Endothelial cell of umbilical vein (primary cell): ENCODE data around the gene POLR2B.

Source experiments
- EZH2 ChIP-seq: IDR thresholded peaks from 2 replicates; pipeline ENCODE4 v1.6.1; 2012; ENCODE audit warnings: borderline replicate concordance, low read depth, mild to moderate bottlenecking, moderate library complexity, low read length, inconsistent platforms; ENCODE audit not compliant: severe bottlenecking
- FOS ChIP-seq: IDR thresholded peaks from 2 replicates; pipeline ENCODE4 v1.6.1; 2011; ENCODE audit warnings: mild to moderate bottlenecking, low read length, moderate library complexity, borderline replicate concordance; ENCODE audit not compliant: insufficient read depth
- JUN ChIP-seq: IDR thresholded peaks from 2 replicates; pipeline ENCODE4 v1.6.1; 2011; ENCODE audit warnings: borderline replicate concordance, low read depth; ENCODE audit not compliant: insufficient read length, insufficient read depth
- POLR2A ChIP-seq: IDR thresholded peaks from 2 replicates; pipeline ENCODE4 v1.6.1; 2012; ENCODE audit warnings: low read depth, mild to moderate bottlenecking, control low read depth, low read length
- POLR2AphosphoS5 ChIP-seq: IDR thresholded peaks from 2 replicates; pipeline ENCODE4 v1.6.1; 2012; ENCODE audit warnings: low read depth, mild to moderate bottlenecking, control low read depth, low read length, moderate library complexity; ENCODE audit not compliant: insufficient read depth
- TF ChIP-seq, protein P1 (sequence below), 2 donors: IDR thresholded peaks; 1 replicate in 1 of 2; 2 replicates in 1 of 2; pipeline ENCODE4 v1.5.1; 2011; ENCODE audit warnings: low read length in 2 of 2, mild to moderate bottlenecking in 2 of 2, moderate library complexity in 2 of 2, control low read depth in 1 of 2, inconsistent platforms in 1 of 2, low read depth in 1 of 2; ENCODE audit not compliant: insufficient read depth in 1 of 2; ENCODE audit errors: extremely low read depth in 1 of 2

DNA sequence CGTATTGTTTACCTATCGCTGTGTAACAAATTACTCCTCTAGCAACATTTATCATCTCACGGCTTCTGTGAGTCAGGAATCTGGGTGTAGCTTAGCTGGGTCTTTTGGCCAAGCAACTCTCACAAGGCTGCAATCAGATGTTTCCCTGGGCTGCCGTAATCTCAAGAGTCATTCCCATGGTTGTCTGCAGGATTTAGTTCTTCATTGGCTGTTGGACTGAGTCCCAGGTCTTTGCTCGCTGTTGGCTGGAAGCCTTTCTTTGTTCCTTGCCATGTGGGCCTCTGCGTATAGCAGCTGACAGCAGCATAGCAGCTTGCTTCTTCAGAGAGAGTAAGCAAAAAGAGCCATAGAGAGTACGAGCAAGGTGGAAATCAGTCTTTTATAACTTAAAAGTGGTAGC is 16.8 kb downstream of the POLR2B start:
- TF ChIP-seq, protein P1, sequence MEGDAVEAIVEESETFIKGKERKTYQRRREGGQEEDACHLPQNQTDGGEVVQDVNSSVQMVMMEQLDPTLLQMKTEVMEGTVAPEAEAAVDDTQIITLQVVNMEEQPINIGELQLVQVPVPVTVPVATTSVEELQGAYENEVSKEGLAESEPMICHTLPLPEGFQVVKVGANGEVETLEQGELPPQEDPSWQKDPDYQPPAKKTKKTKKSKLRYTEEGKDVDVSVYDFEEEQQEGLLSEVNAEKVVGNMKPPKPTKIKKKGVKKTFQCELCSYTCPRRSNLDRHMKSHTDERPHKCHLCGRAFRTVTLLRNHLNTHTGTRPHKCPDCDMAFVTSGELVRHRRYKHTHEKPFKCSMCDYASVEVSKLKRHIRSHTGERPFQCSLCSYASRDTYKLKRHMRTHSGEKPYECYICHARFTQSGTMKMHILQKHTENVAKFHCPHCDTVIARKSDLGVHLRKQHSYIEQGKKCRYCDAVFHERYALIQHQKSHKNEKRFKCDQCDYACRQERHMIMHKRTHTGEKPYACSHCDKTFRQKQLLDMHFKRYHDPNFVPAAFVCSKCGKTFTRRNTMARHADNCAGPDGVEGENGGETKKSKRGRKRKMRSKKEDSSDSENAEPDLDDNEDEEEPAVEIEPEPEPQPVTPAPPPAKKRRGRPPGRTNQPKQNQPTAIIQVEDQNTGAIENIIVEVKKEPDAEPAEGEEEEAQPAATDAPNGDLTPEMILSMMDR (IDR thresholded peaks at IDR 0.05; ENCODE audit: extremely low read depth in 1 of 2, insufficient read depth in 1 of 2, low read depth in 1 of 2, low read length in 2 of 2) = no peak
- no peak for TF ChIP-seq EZH2
- TF ChIP-seq POLR2A = no peak
- no peak for TF ChIP-seq POLR2AphosphoS5
- TF ChIP-seq FOS = no peak
- TF ChIP-seq JUN = no peak
